Ovary (tissue), 9 donors: ENCODE data around the gene HIVEP3. TPM values are rescaled to one million over a fixed set of nuclear protein-coding genes. Genes with fewer than 3 reads are reported as not detected.

Experiments
- DNase-seq, 5 donors: peaks; one replicate each; pipeline ENCODE4 v3.0.0-alpha.2; 2019 to 2020
- H3K27ac ChIP-seq, 2 donors: fragments of 200-600 bp; one replicate each; pipeline versions ENCODE4 v1.5.1 to v1.8.0; 2019 to 2022
- H3K27me3 ChIP-seq: fragments of 200-600 bp; one replicate; pipeline ENCODE4 v1.8.0; 2022
- H3K36me3 ChIP-seq: fragments of 200-600 bp; sonication (generic); one replicate; pipeline ENCODE4 v1.5.1; 2019
- H3K4me1 ChIP-seq: one replicate; pipeline ENCODE4 v1.8.1; 2013; ENCODE audit warnings: mild to moderate bottlenecking, moderate library complexity; ENCODE audit not compliant: insufficient read depth
- H3K4me3 ChIP-seq: fragments of 200-600 bp; sonication (generic); one replicate; pipeline ENCODE4 v1.5.1; 2017
- H3K9me3 ChIP-seq, 2 donors: fragments of 200-600 bp in 1 of 2; sonication (generic) in 1 of 2; one replicate each; pipeline versions ENCODE4 v1.5.1 to v1.8.1; 2013 to 2019; ENCODE audit warnings: mild to moderate bottlenecking in 1 of 2, moderate library complexity in 1 of 2
- CTCF ChIP-seq, 3 donors: fragments of 450-650 bp in 2 of 3; fragments of 200-600 bp in 1 of 3; IDR thresholded peaks; one replicate each; pipeline versions ENCODE4 v1.5.1 to v1.8.0; 2016 to 2022; ENCODE audit warnings: antibody characterized with exemption in 3 of 3, mild to moderate bottlenecking in 1 of 3
- EP300 ChIP-seq: sonication (generic); formaldehyde crosslinking; IDR thresholded peaks from one replicate; pipeline ENCODE4 v1.6.1; 2017; ENCODE audit warnings: antibody characterized with exemption
- POLR2A ChIP-seq: fragments of 450-650 bp; IDR thresholded peaks from one replicate; pipeline ENCODE4 v1.6.1; 2017; ENCODE audit warnings: antibody characterized with exemption, mild to moderate bottlenecking, moderate library complexity
- WGBS, 3 donors: extraction: QIAGEN DNeasy Blood & Tissue Kit in 1 of 3; methylation state at CpG; one replicate each; pipeline versions ENCODE4 v1.1.5 to v1.1.7; 2013 to 2017; 5-methylcytosine and 5-hydroxymethylcytosine counted together
- intact Hi-C, 4 donors: fragments of 100-400 bp; cut with DNase I; formaldehyde crosslinking; loops; one replicate each; pipeline versions ENCODE4 v1.11.0 to v1.15.1; 2022 to 2023
- polyA plus RNA-seq, 2 donors: library from polyadenylated mRNA; stranded (reverse); fragments of 200-250 nt in 1 of 2; fragments of 350-450 nt in 1 of 2; fragmentation: Illumina TruSeq in 1 of 2; extraction: RNeasy Lipid Tissue Mini Kit (QIAGEN cat#74804) in 1 of 2; gene quantifications; one replicate each; pipeline ENCODE4 v1.2.3, GENCODE V29; 2013 to 2014
- total RNA-seq, 7 donors: library from RNA; depleted of rRNA in 2 of 7; stranded (reverse); fragments of >200 nt in 2 of 7; fragmentation: NEBNext Ultra II Directional in 3 of 7; extraction: Animal tissue kit (Norgen Biotek cat#: 25700) in 3 of 7; gene quantifications; one replicate each; pipeline versions ENCODE4 v1.1.0 to v1.2.4, GENCODE V29; 2016 to 2023
- donor health status: DM: no; HTN: no; CAD: no; lungs with moderate emphysema.
- donor health status: DM: no; HTN: no; CAD: no.
- donor health status: Bipolar disorder and iron deficiency.
- donor health status: DM: yes; HTN: yes; CAD: no.
- donor health status: DM: no; HTN: no; CAD: no.
- donor health status: DM: yes; HTN: yes; CAD: no.

HIVEP3 gene
- total and polyA plus RNA-seq, 9 donors, result 3.0 to 7.5 (median 5.2) TPM

- H3K4me3 ChIP-seq, result no peak overlapping the region
- no peak overlapping the region for H3K27ac ChIP-seq
- intact Hi-C loops, result no loop called here
- no peaks in the 10 kb centered on the region for H3K9me3 ChIP-seq
- H3K36me3 ChIP-seq, result no peaks in the 10 kb centered on the region
- H3K4me1 ChIP-seq, result no peaks in the 10 kb centered on the region
- DNase-seq, result peak in 2 of 5 donors; percentile 27 to 44
- WGBS, 3 donors, result 69 to 80% (median 72%) methylated on average over 21 of the region's 21 CpGs
- TF ChIP-seq POLR2A, result no peak
- TF ChIP-seq CTCF (IDR thresholded peaks at IDR 0.05), result no peak
- no peak for TF ChIP-seq EP300
- H3K27me3 ChIP-seq, result no peaks in the 10 kb centered on the region
Measured at GRCh38 chr1:41739061-41739955, 179.4 kb downstream of the HIVEP3 start.

- TF ChIP-seq CTCF (IDR thresholded peaks at IDR 0.05), result no peak
- TF ChIP-seq EP300, result no peak
- no peak for TF ChIP-seq POLR2A
- H3K9me3 ChIP-seq, result no peaks in the 10 kb centered on the region
- H3K27me3 ChIP-seq, result no peaks in the 10 kb centered on the region
- 86 to 93% (median 89%) methylated on average over 2 of the region's 2 CpGs for WGBS, 3 donors
- no peak for DNase-seq
- no peaks in the 10 kb centered on the region for H3K36me3 ChIP-seq
- H3K4me1 ChIP-seq, result no peaks in the 10 kb centered on the region
- H3K27ac ChIP-seq, result no peak overlapping the region
- intact Hi-C loops, result no loop called here
- no peak overlapping the region for H3K4me3 ChIP-seq
Measured at GRCh38 chr1:41738475-41738874, 180.2 kb downstream of the HIVEP3 start.

- Histone ChIP-seq H3K27me3 (no peaks in the 10 kb centered on the region), H3K4me1 (no peaks in the 10 kb centered on the region), H3K36me3 (no peaks in the 10 kb centered on the region), H3K9me3 (no peaks in the 10 kb centered on the region), H3K27ac (no peak overlapping the region), H3K4me3 (no peak overlapping the region)
- intact Hi-C loops, result no loop called here
- no peak for DNase-seq
- TF ChIP-seq CTCF (IDR thresholded peaks at IDR 0.05) (no peak), POLR2A (no peak), EP300 (no peak)
- 93 to 97% (median 95%) methylated on average over 9 of the region's 9 CpGs for WGBS, 3 donors
Measured at GRCh38 chr1:41738006-41738405, 180.7 kb downstream of the HIVEP3 start.

GRCh38 chr1:41735631-41736260 is 183.0 kb downstream of the HIVEP3 start:
- Histone ChIP-seq H3K27me3 (no peaks in the 10 kb centered on the region), H3K36me3 (no peaks in the 10 kb centered on the region), H3K27ac (no peak overlapping the region), H3K4me3 (no peak overlapping the region), H3K4me1 (no peaks in the 10 kb centered on the region), H3K9me3 (no peaks in the 10 kb centered on the region)
- intact Hi-C loops, result no loop called here
- WGBS, 3 donors, result 55 to 68% (median 55%) methylated on average over 13 of the region's 13 CpGs
- DNase-seq, result no peak
- TF ChIP-seq CTCF (IDR thresholded peaks at IDR 0.05) (no peak), EP300 (no peak)
